Activated CD4-positive, alpha-beta T cell treated with anti-CD3 and anti-CD28 coated beads for 24 hours (primary cell): ENCODE measurements around the gene HIVEP1.

Source experiments
- DNase-seq, 2 donors: peaks; one replicate each; pipeline ENCODE4 v3.0.0-alpha.2; 2020; ENCODE audit warnings: low read depth in 2 of 2

HIVEP1 gene

GRCh38 chr6:12017876-12018401, 5.8 kb downstream of the HIVEP1 start:
- no peak for DNase-seq

GRCh38 chr6:12020187-12020791, 8.2 kb downstream of the HIVEP1 start:
- no peak for DNase-seq

GRCh38 chr6:12022481-12022880, 10.4 kb downstream of the HIVEP1 start:
- DNase-seq, result no peak

- no peak for DNase-seq
Measured at GRCh38 chr6:12022953-12023388, 10.9 kb downstream of the HIVEP1 start.

- no peak for DNase-seq
Measured at GRCh38 chr6:12024216-12024615, 12.1 kb downstream of the HIVEP1 start.

- no peak for DNase-seq
Measured at GRCh38 chr6:12024699-12025434, 12.8 kb downstream of the HIVEP1 start.

GRCh38 chr6:12026120-12026519, 14.0 kb downstream of the HIVEP1 start:
- DNase-seq, result no peak

- no peak for DNase-seq
Measured at GRCh38 chr6:12026833-12027232, 14.7 kb downstream of the HIVEP1 start.

- DNase-seq, result no peak
Measured at GRCh38 chr6:12028213-12028612, 16.1 kb downstream of the HIVEP1 start.

GRCh38 chr6:12029979-12030737, 18.0 kb downstream of the HIVEP1 start:
- DNase-seq, result no peak

- no peak for DNase-seq
Measured at GRCh38 chr6:12030993-12031550, 19.0 kb downstream of the HIVEP1 start.

- DNase-seq, result no peak
Measured at GRCh38 chr6:12032783-12033573, 20.9 kb downstream of the HIVEP1 start.

GRCh38 chr6:12033770-12034169, 21.7 kb downstream of the HIVEP1 start:
- no peak for DNase-seq

- DNase-seq, result no peak
Measured at GRCh38 chr6:12034349-12034748, 22.2 kb downstream of the HIVEP1 start.

- no peak for DNase-seq
Measured at GRCh38 chr6:12034837-12035236, 22.7 kb downstream of the HIVEP1 start.

GRCh38 chr6:12036766-12037165, 24.7 kb downstream of the HIVEP1 start:
- no peak for DNase-seq

GRCh38 chr6:12037798-12038197, 25.7 kb downstream of the HIVEP1 start:
- no peak for DNase-seq

GRCh38 chr6:12039540-12040459, 27.7 kb downstream of the HIVEP1 start:
- DNase-seq, result no peak

GRCh38 chr6:12047304-12047703, 35.2 kb downstream of the HIVEP1 start:
- DNase-seq, result no peak

- DNase-seq, result no peak
Measured at GRCh38 chr6:12047792-12048432, 35.8 kb downstream of the HIVEP1 start.
